Stimulated activated CD8-positive, alpha-beta memory T cell treated with anti-CD3 and anti-CD28 coated beads, Interleukin-15, amount 100 ng/mL, for 4 hours (primary cell): ENCODE results near the gene STX1A.

Experiments used
- DNase-seq, 2 donors: peaks; one replicate each; pipeline ENCODE4 v3.0.0-alpha.2; 2020; ENCODE audit warnings: low read depth in 2 of 2

The STX1A gene

GRCh38 chr7:73649576-73649975 lies 69.9 kb downstream of the STX1A start:
- no peak for DNase-seq
